HL-60/S4 treated with phorbol 12-myristate 13-acetate at 8.2 ng/mL for 4 days and 3 days (cell line): ENCODE measurements around the gene PIPOX.

Source experiments
- in situ Hi-C: fragments of 300-500 bp; cut with MboI; formaldehyde crosslinking; loops from 2 replicates; pipeline ENCODE4 v1.15.0; 2022; ENCODE audit warnings: low sequenced_read_pairs

PIPOX gene

DNA sequence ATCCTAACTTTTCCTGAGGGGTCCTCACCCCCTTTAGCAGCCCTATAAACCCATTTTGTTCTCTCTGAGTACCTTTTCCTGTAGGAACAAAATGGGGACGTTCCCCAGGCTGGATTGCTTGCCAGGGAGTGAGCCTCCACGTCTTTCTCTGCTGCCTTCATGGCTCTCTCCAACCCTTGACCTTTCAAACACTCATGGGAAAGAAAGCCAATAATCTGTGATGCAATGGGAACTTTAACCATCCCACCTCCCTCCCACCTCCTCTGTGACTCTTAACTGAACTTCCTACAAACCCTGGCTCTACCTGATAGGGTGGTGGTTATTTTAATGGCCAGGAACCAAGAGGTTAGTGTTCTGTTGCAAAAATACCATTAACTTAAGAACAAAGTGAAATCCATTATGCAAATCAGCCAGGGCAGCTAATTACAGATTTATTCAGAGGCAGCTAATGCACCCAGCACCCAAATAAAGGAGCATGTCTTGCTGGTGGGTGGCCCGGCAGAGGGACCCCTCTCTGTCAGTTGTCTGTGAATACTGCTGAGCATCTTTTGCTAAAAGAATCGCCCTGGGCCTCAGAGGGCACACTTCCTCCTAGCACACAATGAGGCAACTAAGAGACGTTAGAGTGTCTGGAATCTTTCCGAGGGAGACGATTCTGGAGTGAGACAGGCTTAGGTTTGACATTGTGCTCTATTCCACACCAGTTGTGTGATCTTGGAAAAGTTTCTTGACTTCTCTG, 3.0 kb downstream of the PIPOX start:
- in situ Hi-C loops, result no loop called here

DNA sequence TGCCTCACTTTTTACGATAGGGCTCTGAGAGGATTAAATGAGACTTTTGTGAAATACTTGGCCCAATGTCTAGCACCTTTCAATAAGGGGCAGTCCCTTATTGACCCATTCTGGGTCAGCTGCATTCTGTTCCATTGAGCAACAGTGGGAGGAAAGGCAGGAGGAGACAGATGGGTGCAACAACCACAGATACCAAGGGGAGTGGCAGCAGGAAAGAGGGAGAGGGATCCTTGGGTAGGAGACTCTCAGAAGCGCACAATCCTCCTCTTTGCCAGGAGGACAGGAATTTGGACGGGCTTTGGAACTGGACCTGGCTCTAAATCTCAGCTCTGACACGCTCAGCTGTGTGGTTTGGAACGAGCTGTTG, 3.5 kb downstream of the PIPOX start:
- in situ Hi-C loops, result no loop called here

DNA sequence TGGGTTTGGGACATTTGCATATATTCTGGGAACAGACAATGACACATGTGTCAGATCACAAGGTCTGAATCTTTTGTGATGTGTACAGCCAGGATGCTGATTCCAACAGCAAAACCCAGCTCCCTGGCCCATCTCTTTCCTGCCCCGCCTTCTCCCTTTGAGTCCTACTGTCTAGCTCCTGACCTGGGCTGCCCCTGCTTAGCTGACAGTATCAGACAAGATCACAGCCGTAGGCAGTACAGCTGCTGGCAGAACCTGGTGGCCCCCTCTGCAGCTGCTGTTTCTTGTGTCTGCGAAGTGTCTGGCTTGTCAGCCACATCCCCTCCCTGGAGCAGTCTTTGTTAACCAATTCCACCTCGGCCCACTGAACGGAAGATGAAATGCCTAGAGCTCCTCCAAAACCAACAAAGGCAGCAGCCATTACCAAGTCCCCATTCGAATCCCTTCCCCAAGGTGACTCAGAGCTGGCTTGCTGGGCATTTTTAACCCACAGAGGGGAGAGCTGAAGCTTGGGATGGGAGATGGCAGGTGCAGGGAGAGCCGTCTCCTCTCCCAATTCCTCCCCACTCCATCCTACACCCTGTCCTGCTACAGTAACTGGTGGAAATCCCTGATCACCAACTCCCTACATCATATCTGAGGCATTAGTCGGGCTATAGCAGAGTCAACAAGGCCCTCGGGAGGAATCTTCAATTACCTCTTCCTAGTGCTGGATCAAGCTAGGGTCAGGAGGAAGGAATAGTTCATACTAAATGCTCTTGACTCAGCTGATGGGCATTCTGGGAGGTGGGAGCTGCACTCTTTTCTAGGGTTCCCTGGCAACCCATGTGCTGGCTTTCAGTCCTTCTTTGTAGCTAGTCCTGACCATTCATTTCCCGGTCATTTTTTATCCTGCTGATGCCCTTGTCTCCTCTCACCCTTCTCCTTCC, 5.8 kb downstream of the PIPOX start:
- in situ Hi-C loops, result no loop called here

DNA sequence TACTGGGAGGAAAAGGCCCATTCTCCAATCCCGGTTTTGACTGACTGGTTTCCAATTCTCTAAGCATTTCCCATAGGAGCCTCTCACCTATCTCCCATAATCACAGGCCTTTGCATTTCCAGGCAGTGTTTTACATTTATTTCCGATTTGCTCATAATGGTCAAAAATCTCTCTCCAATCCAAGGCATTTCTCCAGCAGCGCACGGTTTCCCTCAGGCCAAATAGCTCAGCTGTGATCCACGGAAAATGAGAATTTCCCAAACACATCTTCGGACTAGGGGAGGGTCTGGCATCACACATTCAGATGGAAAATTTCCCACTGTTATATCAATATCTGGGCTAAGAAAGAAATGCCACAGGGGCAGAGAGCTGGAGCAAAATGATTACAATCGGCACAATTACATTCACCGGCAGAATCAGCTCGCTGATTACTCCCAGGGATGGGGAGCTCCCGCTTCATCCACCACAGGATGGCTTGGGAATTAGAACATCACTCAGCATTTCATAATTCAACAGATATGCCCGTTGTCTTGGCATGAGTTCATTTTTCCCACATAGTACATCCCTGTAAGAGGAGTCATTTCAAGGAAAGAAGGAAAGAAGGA, 6.7 kb downstream of the PIPOX start:
- in situ Hi-C loops, result no loop called here

DNA sequence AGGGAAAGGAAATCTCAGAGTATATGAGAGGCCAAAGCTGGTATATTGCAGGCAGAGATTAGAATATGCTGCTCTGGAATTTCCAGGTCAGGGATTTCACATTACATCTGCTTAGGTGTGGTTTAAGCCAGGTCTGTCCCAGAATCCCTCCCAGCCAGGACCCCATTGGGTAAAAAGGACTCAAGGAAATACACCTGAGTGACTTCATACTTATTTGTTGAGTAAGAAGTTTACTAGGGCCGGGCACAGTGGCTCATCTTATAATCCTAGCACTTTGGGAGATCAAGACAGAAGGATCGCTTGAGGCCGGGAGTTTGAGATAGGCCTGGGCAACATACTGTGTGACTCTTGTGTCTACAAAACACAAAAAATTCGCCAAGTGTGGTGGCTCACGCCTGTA, 7.2 kb downstream of the PIPOX start:
- in situ Hi-C loops, result no loop called here

DNA sequence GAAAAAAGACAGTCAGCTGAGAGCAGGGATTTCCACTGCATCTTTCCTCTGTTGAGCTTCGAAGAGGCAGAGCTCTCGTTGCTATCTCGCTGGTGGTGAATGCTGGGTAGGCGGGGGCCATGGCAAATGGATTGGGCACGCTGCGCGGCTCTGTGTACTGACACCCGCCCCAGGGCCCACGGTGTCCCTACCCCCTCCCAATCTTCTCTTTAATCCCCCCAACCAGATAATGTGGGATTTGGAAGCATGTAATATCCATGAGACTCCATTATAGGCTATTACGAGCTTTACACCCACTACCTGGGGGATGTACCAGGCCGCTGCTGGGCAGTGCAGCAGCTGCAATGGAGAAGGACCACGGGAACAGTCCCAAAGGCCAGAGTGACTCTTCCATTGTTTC, 8.3 kb downstream of the PIPOX start:
- in situ Hi-C loops, result no loop called here

DNA sequence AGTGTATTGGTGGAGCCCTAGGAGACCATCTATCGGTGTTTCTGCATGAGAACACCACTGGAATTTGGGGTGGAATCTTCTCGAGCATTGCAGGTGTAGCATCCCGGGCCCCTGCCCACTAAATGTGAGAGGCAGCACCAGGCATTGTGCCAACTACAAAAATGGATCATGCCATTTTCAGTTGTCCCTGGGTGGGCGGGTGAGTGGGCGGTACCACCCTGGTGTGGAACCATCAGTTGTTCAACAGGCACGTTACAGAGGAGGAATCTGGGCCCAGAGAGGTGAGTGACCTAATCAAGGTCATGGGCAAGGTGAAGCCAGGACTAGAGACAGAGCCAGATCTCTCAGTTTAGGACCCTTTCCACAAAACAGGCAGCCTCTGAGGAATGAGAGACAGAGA, 8.8 kb downstream of the PIPOX start:
- in situ Hi-C loops, result no loop called here

DNA sequence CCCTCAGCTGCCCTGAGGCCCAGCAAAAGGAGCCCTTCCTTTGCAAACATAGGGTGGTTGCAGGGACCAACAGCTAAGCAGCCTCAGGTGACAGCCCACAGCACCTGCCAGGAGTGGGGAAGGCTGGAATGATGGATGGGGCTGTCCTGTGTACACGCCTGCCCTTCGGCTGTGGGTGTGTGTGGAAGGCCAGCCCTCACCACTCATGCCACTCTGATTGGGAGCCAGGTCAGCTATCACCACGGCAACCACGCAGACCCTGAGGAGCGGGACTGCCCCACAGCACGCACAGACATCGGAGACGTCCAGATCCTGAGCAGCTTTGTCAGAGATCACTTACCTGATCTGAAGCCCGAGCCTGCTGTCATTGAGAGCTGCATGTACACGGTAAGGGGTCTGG, 11.9 kb downstream of the PIPOX start:
- in situ Hi-C loops, result no loop called here

DNA sequence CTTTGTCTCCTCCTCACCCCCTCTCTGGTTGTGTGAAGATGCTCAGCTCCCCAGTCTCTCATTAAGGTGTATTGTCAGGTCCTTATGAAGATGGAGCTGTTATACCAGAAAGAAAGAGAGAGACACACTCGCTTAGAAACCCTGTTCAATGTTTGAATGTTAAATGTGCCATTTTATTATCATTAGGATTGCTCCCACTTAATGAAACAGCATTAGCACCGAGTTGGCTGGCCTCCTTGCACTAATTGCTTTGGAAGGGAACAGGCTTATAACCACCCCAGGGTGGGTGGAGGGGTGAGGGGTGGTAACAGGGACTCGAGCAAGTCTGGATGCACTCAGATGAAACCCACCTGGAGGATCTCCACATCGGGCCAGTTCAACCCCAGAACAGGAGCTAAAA, 14.4 kb downstream of the PIPOX start:
- in situ Hi-C loops, result no loop called here

DNA sequence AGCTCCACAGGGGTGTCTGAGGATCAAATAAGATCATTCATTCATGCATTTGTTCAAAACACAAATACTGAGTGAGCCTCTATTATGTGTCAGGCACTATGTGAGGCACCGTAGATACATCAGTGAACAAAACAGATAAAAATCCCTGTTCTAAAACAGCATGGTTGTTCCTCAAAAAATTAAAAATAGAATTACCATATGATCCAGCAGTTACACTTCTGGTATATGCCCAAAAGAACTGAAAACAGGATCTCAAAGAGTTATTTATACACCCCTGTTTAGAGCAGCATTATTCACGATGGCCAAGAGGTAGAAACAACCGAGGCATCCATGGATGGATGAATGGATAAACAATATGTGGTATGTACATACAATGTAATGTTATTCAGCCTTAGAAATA, 15.4 kb downstream of the PIPOX start:
- in situ Hi-C loops, result no loop called here

DNA sequence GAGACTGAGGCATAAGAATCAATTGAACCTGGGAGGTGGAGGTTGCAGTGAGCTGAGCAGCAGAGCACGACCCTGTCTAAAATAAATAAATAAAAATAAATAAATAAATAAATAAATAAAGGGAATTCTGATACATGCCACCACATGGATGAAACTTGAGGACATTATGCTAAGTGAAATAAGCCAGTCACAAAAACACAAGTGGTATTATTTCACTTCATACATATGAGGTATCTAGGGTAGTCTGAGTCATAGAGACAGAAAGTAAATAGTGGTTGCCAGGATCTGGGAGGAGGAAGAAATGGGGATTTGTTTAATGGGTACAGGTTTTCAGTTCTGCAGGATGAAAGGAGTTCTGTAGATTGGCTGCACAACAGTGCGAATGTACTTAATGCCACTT, 16.3 kb downstream of the PIPOX start:
- in situ Hi-C loops, result no loop called here

DNA sequence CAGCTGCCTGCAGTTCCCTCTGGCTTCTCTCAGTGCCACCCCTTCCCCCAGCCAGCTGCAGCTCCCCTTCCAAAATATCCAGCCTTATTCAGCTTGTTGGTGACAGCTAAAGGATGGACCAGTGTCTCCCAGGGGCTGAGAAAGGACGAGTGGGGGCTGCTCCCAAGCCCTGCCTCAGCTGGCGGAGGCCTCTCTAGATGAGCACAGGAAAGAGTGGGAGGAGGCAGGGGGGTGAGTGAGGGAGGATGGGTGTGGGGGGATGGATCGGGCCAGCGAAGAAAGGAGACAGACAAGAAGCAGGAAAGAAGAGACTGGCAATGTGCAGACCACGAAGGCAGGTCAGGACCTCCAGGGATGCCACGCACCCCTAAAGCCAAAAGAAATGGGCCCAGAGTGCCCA, 17.5 kb downstream of the PIPOX start:
- in situ Hi-C loops, result no loop called here

DNA sequence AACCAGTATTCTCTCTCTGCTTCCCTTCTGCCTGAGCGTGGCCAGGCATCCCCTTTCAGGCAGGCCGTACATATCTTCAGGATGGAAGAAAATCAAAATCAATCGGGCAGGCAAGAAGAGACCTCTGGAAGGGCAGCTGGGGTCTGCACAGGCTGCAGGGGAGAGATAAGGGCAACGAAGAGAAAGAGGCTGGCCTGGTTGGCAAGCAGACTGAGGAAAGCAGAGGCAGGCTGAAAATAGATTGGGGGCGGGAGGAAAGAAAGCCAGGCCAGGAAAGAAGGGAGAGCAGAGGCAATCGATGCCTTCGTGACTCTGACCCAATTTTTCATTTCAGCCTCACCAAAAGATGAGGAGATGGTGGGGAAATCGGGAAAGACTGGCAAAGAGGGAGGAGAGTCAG, 18.1 kb downstream of the PIPOX start:
- in situ Hi-C loops, result no loop called here

DNA sequence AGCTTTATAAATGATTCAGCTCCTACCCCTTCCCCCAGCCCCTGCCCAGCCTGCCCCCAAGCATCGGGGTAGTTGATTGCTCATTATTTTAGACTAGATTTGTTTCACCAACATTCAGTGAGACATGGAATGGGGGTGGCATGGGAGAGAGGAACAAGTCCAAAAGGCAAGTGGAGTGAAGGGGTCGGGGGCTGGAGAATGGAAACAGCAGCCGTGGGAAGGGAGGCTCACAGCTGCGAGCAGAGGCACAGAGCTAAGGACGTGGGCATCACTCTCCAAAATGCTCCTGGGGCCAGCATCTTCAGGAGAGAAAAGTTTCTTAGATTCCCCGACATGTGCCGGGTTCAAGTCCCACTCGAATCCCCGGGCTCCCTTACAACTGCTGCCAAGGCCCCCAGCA, 19.3 kb downstream of the PIPOX start:
- in situ Hi-C loops, result no loop called here

DNA sequence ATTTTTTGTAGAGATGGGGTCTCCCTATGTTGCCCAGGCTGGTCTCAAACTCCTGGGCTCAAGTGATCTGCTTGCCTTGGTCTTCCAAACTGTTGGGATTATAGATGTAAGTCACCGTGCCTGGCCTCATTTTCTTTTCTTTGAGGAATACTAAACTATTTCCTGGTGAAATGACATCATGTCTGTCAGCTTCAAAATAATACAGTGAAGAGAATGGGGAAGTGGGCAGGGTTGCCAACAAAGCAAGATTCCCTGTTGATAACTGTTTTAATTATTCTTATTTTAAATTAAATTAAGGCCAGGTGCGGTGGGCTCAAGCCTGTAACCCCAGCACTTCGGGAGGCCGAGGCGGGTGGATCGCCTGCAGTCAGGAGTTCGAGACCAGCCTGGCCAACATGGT, 21.1 kb downstream of the PIPOX start:
- in situ Hi-C loops, result no loop called here

DNA sequence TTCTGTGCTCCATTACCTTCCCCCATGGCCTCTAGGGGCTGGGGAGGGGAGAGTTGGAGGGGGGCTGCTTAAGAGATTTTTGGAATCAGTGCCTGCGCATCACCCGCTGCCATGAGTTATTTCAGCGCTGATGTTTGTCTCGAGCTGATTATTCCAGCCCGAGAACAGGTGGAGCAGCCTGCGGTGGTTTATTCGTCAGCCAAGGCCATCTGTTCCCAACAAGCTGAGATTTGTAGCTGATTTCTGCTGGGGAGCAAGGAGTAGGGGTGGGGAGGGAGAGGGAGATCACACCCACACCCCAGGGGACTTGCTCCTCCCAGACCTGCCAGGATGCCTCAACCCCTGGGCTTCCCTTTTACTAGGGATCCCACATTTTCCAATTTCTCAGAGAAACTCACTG, 23.1 kb downstream of the PIPOX start:
- in situ Hi-C loops, result no loop called here

DNA sequence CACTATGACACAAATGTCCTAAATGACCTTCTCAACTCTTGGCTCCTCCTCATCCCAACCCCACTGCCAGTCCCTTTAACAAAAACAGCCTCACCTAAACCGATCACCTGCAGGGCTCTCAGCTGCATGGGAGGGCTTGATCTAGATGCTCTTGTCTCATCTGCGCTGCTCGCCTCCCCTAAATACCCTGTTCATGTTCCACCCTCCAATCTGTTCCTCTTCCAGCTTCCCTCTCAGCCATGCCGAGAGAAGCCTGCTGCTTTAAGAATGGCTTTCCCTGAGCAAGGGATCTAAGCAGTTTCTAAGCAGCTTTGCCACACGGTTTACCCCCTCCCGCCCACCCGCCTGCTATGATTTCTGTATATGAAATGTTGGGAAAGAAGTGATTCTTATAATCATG, 23.7 kb downstream of the PIPOX start:
- in situ Hi-C loops, result no loop called here

DNA sequence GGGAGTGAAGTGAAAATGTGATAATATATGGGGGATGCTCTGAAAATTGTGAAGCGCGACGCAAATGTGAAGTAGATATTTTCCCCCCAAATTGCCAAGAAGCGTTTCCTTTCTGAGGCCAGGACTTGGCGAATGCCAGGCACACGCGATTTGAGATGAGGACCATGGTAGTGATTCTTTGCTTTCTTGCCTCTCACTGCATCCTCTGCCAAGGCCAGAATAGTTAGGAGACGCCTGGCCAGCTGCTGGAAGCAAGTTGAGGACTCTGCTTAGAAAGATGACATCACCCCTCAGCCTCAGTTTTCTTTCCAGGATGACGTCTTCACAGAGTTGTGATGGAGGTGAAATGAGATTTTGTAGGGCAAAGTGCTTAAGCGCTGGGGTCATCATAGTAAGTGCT, 25.9 kb downstream of the PIPOX start:
- in situ Hi-C loops, result no loop called here

DNA sequence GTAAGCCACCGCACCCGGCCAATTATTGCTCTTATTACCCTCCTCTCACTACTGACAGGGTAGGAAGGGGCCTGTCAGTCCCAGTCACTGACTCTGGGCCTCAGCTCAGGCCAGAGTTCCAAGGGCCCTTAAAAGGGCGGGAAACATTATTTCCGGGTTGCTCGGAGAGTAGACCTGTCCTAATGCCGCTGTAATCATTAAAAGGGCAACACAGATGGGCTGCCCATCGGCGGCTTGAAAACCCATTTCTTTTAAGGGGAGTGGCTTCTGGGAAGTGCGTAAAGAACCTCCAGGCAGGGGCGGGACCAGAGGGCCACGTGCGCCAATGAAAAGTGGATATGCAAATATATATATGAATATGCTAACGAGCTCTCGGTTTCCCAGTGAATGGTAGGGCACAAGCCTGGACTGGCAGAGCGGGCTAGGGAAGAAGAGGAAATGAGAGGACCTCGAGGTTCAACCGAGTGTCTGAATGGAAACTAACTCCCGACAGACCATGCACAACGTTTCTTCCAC, 26.6 kb downstream of the PIPOX start:
- in situ Hi-C loops, result no loop called here

DNA sequence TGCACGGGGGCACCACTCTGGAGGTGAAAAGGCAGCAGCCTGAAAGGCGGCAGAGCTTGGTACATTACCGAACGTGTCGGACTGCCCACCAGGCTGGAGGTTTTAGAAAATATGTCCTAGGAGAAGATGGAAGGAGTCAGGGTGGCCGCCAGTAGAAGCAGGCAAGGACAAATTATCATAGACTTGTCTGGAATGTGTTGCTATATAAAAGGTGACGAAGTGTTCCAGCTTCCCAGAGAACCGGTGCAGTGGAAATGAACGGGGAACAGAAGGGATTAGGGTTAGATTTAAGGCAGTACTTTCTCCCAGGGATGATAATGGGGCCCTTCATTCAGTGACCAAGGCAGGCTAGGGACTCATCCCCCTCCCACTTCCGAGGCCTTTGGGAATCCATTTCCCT, 27.4 kb downstream of the PIPOX start:
- in situ Hi-C loops, result no loop called here

DNA sequence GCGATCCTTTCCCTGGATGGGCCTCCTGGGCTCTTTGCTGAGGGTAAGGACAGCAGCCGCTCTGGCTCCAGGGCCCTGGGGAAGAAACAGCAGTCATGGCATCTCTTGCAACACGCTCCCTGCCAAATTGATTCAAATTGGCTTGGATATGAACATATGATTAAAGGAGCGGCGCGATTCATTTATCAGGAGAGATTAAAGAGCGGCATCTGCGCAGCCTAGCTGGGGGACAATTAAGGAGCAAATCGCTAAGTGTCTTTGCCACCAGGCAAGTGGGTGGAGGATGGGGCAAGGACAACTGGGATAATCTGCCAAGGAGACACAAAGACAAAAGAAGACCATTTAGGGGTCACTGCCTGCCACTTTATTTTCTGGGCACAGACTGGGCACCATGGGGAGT, 27.8 kb downstream of the PIPOX start:
- in situ Hi-C loops, result no loop called here

DNA sequence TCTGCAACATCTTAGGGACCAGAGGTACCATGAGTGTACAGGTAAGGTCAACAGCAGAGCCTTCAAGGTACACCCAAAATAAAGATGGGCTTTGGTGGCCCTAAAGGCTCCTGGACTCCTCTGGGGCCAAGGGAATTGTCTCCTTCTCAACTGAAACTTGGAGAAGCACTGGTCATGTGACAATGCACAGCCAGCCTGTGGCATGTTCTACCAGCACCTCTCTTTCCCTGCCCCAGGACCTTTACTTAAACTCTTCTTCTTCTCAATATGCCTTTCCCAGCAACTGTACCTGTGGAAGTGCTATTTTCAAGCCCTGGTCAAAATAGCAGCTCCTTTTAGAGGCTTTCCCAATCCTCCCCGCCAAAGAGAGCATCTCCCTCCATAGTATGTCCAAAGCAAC, 28.4 kb downstream of the PIPOX start:
- in situ Hi-C loops, result no loop called here
